IPS-18a (cell line): ENCODE results near the gene MYL5.

ENCODE experiments used
- H3K27ac ChIP-seq: one replicate; pipeline ENCODE4 v1.5.1; 2013; ENCODE audit warnings: low read length
- H3K27me3 ChIP-seq: one replicate; pipeline ENCODE4 v1.6.1; 2013; ENCODE audit warnings: mild to moderate bottlenecking, low read length; ENCODE audit not compliant: control insufficient read depth, insufficient read depth
- H3K36me3 ChIP-seq: one replicate; pipeline ENCODE4 v1.6.1; 2013; ENCODE audit warnings: low read depth, low read length; ENCODE audit not compliant: control insufficient read depth
- H3K4me1 ChIP-seq: one replicate; pipeline ENCODE4 v1.6.1; 2013; ENCODE audit warnings: low read depth, low read length; ENCODE audit not compliant: control insufficient read depth
- H3K4me3 ChIP-seq: one replicate; pipeline ENCODE4 v1.5.1; 2013; ENCODE audit warnings: low read length
- H3K9ac ChIP-seq: one replicate; pipeline ENCODE4 v1.6.1; 2013; ENCODE audit warnings: mild to moderate bottlenecking, low read length, moderate library complexity
- H3K9me3 ChIP-seq: one replicate; pipeline ENCODE4 v1.6.1; 2013; ENCODE audit warnings: low read depth, low read length; ENCODE audit not compliant: control insufficient read depth

The MYL5 gene

DNA sequence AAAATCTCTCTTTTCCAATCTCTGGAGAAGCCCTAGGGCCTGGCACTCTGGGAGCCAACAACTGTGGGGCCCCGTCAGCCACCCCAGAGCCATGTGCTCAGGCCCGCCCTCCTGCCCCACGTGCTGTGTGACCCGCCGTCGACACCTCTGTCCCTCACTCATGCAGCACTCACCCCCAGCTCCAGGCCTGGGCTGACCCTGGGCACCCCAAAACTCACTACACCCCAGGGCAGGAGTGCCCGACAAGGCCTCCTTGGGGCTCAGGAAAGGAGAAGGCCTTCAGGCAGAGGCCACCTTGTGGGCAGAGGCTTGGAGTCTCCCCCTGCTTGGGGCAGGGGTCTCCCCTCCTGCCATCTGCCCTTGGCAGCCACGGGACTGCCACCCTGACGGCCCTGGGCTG, 5.7 kb downstream of the MYL5 start:
- no peak overlapping the region for H3K9ac ChIP-seq
- no peaks in the 10 kb centered on the region for H3K9me3 ChIP-seq

DNA sequence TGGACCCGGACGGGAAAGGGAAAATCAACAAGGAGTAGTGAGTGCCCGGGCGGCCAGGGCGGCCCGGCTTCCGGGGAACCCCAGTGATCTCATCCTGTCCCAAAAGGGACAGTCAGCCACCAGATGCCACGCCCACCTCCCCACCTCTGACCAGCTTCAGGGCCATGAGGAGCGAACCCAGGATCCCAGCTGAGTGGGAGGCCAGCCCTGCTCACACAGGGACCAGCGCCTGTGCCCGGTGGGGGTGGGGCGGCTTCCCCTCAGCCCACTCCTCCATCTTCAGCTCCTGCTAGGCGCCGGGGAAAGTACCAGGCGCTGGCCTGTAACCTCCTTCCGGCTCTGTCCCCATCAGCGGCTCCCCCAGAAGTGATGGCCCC, 6.2 kb downstream of the MYL5 start:
- Histone ChIP-seq H3K4me3 (peak overlapping the region; percentile 40), H3K36me3 (no peaks in the 10 kb centered on the region), H3K9ac (no peak overlapping the region), H3K27me3 (no peaks in the 10 kb centered on the region), H3K27ac (no peak overlapping the region), H3K9me3 (no peaks in the 10 kb centered on the region), H3K4me1 (no peaks in the 10 kb centered on the region)

More for the DNA sequence above, 5.7 kb downstream of the MYL5 start:
- Histone ChIP-seq H3K4me1 (no peaks in the 10 kb centered on the region), H3K27me3 (no peaks in the 10 kb centered on the region), H3K4me3 (no peak overlapping the region), H3K27ac (no peak overlapping the region), H3K36me3 (no peaks in the 10 kb centered on the region)

DNA sequence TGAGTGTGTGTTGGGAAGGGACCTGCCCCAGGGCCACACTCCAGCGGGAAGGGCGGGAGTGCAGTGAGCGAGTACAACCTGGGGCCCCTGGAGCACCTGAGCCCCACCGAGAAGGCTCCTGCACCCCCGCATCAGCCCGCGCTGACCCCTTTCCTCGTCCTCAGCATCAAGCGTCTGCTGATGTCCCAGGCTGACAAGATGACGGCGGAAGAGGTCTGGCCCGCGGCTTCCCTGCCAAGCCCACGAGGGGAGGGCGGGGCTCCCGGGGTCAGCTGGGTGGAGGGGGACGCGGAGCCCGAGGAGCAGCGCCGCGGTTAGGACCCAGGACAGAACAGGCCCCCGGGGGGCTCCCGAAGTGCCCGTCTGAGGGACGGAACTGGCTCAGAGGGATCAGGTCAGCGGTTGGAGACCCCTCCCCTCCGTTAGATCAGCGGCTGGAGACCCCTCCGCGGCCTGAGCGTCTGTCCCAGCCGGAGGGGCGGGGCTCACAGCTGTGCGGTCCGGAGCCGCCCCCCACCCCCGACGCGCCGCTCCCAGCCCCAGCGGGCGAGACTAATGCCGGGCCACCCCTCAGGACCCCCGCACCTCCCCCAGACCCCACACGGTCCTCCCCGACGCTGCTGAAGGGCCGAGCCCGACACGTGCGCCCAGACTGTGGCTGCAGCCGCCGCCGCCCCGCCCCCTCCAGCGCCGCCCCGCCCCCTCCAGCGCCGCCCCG, 6.7 kb downstream of the MYL5 start:
- H3K27ac ChIP-seq = no peak overlapping the region
- no peaks in the 10 kb centered on the region for H3K27me3 ChIP-seq
- H3K36me3 ChIP-seq = no peaks in the 10 kb centered on the region
- no peak overlapping the region for H3K9ac ChIP-seq
- H3K4me3 ChIP-seq = peak overlapping the region; percentile 40
- H3K4me1 ChIP-seq = no peaks in the 10 kb centered on the region
- no peaks in the 10 kb centered on the region for H3K9me3 ChIP-seq

- no peak overlapping the region for H3K4me3 ChIP-seq
- H3K9ac ChIP-seq = no peak overlapping the region
- H3K9me3 ChIP-seq = no peaks in the 10 kb centered on the region
- no peaks in the 10 kb centered on the region for H3K36me3 ChIP-seq
- H3K27me3 ChIP-seq = no peaks in the 10 kb centered on the region
- H3K27ac ChIP-seq = no peak overlapping the region
- no peaks in the 10 kb centered on the region for H3K4me1 ChIP-seq
Measured at GRCh38 chr4:681736-682451, 7.6 kb downstream of the MYL5 start.

DNA sequence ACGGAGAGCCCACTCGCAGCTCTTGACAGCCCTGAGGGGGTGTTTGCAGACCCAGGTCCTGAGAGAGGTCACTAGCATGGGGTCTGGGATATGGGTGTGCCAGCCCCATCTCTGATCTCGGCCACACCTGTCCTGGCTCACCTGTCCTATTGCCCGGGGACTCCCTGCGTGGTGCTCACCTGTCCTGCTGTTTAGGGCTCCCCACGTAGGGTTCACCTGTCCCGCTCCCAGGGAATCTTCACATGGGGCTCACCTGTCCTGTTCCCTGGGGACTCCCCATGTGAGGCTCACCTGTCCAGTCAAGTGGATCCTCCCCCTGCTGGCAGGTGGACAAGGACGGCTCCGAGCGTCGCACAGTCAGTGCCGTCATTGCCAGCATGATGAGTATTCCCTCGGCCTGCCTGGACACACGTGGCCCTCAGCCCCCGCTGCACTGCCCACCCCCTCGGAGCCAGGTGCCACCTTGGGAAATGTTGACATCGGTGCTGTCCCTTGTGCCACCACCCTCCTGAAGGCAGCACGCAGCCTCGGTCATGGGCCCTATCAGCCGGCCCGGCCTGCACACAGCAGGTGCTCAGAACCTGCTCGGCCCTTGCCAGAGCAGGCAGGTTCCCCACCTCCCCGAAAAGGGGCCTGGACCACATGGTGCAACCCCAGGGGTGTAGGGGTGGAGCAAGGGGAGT, 8.3 kb downstream of the MYL5 start:
- H3K36me3 ChIP-seq = no peaks in the 10 kb centered on the region
- H3K9ac ChIP-seq = no peak overlapping the region
- H3K9me3 ChIP-seq = no peaks in the 10 kb centered on the region
- no peak overlapping the region for H3K27ac ChIP-seq
- H3K4me1 ChIP-seq = no peaks in the 10 kb centered on the region
- no peaks in the 10 kb centered on the region for H3K27me3 ChIP-seq
- H3K4me3 ChIP-seq = no peak overlapping the region

DNA sequence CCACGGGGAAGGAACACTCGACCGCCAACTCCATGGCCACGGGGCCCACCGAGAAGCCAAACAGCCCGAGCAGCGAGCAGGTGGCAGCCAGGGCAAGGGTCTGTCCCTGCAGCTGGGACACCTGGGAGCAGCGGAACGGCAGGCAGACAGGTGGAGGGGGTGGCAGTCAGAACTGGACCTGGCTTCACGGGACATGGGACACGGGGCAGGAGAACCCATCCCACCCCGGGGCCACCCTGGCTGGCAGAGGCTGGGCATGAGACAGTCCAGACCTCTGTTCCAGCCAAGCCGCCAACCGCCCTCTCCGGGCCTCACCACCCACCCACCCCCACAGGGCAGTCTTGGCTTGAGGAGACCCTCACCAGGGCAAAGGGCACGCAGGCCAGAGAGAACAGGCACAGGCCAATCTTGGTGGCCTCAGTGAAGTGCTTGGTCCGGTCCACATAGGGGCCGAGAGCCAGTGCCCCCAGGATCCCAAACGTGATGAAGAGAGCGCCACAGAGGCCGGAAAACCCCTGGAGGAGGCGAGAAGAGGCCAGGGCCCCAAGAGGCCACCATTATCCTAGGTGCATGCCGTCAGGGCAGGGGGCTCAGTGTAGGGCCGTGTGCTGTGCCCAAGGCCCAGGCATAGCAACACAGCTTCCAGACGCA, 9.0 kb downstream of the MYL5 start:
- Histone ChIP-seq H3K27ac (no peak overlapping the region), H3K4me3 (no peak overlapping the region), H3K9me3 (no peaks in the 10 kb centered on the region), H3K27me3 (no peaks in the 10 kb centered on the region), H3K4me1 (no peaks in the 10 kb centered on the region), H3K36me3 (no peaks in the 10 kb centered on the region), H3K9ac (no peak overlapping the region)

DNA sequence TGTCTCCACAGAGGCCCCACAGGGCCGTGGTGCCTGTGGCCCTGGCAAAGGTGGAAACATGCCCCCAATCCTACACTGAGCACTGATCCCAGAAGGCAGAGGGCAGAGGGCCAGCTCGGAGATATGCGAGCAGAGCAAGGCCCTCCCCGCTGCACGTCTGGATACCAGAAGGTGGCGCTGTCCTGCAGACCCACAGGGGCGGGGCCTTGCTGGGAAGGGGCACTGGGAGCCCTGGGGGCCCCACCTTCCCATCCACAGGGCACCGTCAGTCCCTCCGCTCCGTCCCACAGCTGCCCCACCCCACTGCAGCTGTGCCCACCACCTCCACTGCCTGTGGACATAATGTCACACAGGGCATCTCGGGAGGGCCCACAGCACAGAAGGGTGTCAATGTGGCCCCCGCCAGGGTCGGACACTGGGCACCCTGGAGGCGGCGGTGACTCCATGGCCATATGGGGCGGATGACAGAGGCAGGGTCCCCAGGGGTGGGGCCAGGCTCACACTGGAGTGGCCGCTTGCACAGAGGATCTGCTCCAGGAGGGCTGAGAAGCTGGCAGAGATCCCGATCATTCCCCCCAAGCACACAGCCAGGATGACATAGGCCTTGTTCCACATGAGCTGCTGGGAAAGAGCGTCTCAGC, 9.8 kb downstream of the MYL5 start:
- Histone ChIP-seq H3K27ac (no peak overlapping the region), H3K36me3 (no peaks in the 10 kb centered on the region), H3K9me3 (no peaks in the 10 kb centered on the region), H3K4me3 (no peak overlapping the region), H3K4me1 (no peaks in the 10 kb centered on the region), H3K27me3 (no peaks in the 10 kb centered on the region), H3K9ac (no peak overlapping the region)

DNA sequence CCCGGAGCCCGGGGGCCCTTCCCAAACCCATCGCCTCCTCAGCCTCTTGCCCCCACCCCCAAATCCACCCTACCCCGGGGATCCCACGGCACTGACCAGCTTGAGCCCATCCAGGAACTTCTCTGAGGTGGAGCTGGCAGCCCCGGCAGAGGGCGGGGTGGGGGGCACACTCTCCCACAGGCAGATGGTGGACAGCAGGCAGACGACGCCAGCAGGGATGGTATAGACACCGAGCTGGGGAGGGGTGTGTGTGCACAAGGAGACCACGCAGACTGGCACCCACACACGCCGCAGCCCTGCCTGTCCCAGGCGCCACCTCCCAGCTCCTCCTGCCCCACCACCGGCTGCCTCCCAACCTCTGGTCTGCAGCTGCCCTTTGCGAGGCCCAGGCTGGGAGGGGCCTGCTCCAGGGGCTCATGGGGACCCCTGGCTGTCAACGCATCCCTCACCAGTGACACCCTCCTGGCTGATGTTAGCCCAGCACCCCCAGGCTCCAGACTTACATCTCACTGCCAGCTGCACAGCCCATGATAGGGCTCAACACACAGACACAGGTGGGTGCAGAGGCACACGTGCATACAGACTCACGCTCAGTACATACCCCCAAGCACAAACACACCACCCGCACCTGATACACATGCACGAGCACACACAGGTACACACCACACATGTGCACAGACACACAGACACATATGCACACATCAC, 10.4 kb downstream of the MYL5 start:
- H3K27ac ChIP-seq = no peak overlapping the region
- H3K9ac ChIP-seq = no peak overlapping the region
- H3K36me3 ChIP-seq = no peaks in the 10 kb centered on the region

DNA sequence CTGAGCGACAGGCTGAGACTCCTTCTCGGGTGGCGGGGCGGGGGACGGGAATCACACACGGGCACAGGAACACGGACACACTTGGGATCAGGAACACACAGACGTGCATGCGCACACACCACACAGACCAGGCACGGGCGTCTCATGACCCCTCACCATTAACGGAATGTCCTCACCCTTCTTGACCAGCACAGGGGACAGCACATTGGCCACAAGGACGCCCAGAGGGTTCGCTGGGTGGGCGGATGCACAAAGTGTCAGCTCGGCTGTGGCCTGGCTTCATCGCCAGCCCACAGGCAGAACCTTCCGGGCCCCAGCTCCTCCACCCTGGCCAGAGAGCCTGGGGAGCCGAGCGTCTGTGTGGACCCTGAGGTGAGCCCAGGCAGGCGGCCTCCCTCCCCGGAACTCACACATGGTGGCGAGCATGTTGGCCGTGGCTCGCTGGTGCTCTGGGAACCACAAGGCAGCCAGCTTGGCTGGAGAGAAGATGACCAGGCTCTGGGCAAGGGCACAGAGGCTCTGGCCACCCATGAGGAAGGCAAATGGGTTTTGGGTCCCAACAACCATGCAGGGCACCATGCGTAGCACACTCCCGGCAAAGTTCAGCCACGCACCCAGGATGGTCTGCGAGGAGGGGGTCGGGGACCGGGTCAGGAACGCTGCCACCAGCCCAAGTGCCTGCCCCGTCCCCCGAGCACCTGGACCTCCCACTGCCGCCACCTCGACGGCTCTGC, 11.5 kb downstream of the MYL5 start:
- no peaks in the 10 kb centered on the region for H3K27me3 ChIP-seq
- H3K9ac ChIP-seq = no peak overlapping the region
- no peaks in the 10 kb centered on the region for H3K9me3 ChIP-seq
- peaks cover 7% of the 10 kb centered on the region for H3K4me1 ChIP-seq
- H3K4me3 ChIP-seq = no peak overlapping the region
- no peaks in the 10 kb centered on the region for H3K36me3 ChIP-seq
- no peak overlapping the region for H3K27ac ChIP-seq

More for the DNA sequence above, 10.4 kb downstream of the MYL5 start:
- Histone ChIP-seq H3K4me1 (peaks cover 5% of the 10 kb centered on the region), H3K4me3 (no peak overlapping the region), H3K27me3 (no peaks in the 10 kb centered on the region), H3K9me3 (no peaks in the 10 kb centered on the region)

- Histone ChIP-seq H3K4me1 (peaks cover 7% of the 10 kb centered on the region), H3K9me3 (no peaks in the 10 kb centered on the region), H3K36me3 (no peaks in the 10 kb centered on the region), H3K9ac (no peak overlapping the region), H3K27me3 (no peaks in the 10 kb centered on the region), H3K4me3 (no peak overlapping the region), H3K27ac (no peak overlapping the region)
Measured at GRCh38 chr4:686413-687040, 12.2 kb downstream of the MYL5 start.
